Activated gamma-delta T cell (primary cell): ENCODE measurements around the gene BMP3.

Experiments used
- DNase-seq: peaks from one replicate; lab custom pipeline; 2025; lab: John Stamatoyannopoulos, UW

Gene BMP3

DNA sequence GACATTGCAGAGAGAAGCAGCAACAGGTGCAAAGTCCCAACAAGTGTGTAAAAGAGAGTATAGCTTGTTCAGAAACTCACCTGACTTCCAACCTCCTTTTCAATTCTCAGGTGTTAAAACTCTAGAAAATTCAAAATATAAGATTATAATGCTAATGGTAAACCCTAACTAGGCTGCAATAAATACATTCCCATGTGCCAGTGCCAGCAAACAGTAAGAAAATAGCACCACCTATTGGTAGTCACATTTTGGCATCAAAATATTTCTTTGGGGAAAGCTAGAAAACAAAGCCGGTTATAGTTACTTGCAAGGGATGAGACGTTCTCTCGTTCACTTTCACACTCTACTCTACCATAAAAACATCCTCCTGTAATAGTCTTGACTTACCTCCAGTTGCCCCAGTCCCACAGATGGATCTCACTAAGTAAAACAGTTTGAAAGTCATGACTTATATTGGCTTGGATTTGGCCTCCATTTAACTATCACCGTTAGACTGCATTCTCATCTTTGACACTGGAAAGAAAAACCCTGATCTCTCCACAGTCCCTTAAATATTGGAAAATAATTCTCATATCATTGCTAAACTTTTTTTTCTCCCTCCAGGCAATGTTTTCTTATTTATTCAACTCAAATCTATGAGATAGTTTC, 9.6 kb downstream of the BMP3 start:
- no peak for DNase-seq

DNA sequence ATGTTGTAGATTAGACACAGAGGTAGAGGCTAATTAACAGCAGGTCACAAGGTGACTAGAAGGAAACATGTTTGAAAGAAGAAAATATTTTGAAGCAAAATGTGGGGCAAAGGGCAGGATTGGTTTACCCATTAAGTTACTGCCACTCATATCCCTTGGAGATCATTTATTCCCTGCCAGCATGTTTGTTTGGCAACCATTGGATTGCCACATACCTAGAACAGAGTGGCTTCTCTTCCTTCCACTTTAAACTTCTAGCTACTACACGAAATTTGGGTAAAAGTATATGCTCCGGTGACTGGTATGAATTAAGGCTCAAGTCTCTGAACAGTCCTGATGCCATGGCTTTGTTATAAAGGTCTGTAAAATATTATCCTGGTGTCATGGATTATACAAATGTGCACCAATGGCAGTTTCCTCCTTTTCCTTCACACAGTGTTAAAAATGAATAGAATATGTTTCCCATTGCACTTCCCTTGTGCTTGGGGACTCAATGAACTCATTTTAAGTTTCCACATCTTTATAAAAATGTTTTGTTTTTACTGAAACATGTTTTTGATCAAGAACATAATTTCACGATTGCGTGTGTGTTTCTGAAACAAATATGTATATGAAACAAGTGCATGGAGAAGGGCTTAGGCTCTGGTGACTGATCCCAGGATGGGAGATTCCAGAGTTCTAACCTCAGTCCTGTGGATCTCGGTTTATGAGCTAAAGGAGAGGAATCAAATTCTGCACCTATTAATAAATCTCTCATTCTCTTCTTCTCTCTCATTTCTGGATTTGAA, 12.3 kb downstream of the BMP3 start:
- DNase-seq, result no peak

DNA sequence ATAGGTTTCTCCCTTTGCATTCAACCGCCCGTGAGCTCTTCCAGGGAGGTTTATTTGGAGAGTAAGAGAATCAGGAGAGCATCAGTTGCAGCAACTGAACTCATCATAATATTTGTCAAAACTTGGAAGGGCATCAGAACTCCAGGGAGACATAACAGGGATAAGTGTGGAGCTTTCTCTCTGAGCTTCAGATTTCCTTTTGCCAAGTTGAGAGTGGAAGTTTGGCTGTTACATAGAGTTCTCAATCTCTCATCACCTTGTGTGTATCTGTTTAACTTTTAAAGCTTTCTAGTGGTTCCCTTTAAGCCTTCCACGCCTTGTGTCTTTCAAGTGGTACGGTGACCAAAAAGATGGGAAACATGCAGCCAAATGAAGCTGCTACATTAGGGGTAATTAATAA, 18.8 kb downstream of the BMP3 start:
- DNase-seq, result no peak

DNA sequence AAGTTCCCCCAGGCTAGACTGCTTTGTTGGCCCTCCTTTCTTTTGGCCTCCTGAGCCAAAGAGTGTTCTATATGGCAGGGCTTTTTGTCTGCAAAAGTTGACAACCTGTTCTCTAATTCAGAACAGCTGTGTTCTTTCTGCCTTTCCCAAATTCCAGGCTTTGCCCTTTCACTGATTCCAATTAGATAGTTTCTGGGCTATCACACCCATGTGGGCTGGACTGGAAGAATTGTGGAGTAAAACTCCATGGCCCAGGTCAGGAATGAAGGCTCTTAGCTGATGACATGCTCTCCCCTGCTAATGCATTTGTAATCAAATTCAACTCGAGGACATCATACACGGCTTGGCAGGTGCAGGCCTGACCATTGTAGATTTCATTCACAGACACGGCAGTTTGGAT, 19.4 kb downstream of the BMP3 start:
- no peak for DNase-seq

DNA sequence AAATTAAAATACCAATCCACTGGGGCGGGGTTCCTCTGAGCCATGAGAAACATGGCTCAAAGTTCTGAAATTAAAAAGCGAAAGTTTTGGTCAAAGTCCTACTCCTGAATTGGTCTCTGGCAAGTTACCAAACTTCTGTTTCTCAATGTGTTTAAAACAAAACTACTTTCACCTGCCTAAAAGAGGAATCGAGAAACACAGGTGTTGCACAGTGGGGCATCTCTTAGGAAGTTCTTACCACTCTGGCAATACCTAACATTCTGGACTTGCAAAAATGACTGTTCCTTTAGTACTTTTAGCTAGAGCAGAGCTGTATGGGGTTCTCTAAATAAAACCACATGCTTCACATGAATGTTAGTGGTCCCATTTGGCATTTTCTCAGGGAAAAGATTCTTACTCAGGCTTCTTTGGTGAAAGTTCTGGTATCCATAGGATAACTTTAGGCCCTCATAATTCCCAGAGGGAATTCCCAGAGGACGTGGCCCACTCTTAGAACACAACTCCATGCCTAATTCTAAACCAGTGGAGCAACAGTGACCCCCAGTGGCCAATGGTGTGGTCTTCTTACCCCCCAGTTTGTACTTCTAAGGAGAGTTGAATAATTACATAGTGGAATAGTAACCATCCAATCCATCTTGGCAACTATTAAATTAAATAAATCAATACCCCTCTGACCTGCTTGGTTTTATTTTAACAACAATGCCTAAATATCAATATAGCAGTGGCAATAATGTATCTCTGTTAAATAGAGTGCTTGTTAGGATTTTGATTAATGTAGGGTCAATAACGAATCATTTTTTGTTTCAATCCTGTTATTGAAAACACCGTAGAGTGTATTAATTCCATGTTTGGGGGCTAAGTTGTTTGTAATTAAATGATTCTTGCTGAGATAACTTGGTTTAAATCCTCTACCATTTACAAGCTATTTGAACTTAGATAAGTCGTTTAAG, 21.9 kb downstream of the BMP3 start:
- no peak for DNase-seq

DNA sequence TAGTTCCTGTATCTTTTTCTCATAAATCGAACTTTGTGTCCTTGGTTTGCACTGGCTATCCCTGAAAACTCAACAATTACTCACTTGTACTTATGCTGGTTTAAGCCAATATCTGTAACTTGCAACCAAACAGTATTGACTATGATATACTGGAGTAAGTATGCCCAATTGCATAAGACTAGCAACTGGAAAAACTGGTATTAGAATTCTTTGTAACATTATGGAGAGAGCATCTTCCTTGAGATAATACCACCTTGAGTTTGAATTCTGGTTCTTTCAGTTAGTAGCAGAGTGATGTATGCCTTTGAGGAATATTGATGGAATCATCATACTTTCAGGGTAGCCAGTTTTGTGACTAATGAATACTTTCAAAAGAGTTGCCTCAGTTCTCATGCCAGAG, 28.1 kb downstream of the BMP3 start:
- no peak for DNase-seq

DNA sequence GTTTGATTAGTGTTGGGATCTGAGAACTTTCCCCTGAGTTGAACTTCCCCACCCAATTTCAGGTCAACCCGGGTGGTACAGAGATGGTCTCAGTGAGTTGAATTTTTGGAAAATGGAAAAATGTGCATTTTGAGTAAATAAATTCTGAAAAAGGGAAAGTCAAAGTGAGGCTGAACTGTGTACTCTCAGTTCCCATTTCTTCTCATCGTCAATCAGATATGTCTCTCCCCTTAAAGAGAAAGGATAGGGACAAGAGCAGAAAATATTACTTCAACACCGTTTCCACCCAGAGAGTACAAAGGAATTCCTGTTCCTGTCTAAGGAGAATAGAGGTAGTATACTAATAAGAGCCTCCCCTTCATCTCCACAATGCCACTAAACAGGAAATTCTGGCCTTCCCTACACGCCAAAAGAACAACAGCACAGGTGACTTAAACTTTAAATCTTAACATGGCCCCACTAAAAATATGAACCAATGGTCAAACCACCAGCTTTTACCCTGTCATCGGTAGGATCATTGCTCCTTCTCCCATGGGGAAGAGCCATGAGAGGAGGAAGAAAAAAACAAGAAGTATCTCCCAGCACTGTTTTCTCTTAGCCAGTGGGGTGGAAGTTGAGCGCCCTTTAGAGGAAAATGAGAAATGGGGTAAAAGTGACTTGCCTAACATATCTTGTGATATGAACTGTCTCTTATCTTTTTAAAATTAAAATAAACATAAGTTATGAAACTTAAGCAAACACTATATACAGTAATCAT, 30.3 kb downstream of the BMP3 start:
- DNase-seq, result no peak

DNA sequence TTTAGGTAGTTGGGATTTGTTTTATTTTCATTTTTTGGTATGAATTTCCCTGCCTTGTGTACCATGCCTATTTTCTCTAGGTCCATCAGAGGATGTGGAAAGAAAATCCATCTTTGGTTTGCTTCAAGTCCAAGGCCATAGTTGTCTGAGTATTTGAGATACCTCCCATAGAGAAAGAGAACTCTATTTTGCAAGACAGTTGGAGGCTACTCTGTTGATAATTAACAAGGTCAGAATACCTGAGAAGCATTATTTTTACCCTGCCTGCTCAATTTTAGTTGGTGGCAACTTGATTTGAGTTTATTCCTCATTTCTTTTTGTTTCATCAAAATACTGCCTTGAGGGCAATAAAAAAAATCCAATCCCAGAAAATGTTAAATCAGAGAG, 30.8 kb downstream of the BMP3 start:
- DNase-seq, result no peak

DNA sequence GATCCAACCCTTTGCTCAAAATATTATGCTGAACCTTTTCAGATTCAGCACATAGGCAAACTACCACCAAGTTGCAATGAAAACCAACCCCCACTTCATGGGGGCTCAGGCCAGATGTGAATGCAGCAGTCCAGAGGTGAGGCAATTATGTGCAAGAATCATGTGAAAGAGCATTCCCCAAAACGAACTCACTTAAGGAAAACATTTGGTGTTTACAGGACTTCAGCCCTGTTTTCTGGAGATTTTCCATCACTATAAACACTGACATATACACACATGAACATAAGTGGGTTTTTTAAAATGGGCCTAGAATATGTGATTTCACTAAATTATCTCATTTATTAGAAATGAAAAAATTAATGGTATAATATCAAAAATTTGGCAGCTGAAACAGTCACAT, 31.5 kb downstream of the BMP3 start:
- DNase-seq, result no peak

DNA sequence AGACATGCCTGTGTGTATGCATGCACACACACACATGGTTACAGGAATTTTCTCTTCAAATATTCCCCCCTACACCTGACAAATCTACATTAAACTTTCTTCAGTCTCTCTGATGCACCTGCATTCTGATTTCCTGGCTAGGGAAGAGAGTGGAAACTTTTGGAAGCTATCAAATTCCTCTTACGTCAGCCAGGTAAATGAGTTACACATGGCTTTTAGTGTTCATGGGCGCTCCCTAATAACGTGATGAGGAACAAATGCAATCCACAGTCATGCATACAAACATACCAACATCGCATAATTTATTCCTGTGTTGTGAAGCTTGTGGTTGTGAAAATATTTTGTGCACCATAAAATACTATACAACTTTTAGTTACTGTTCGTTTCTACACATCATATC, 34.9 kb downstream of the BMP3 start:
- DNase-seq, result no peak

DNA sequence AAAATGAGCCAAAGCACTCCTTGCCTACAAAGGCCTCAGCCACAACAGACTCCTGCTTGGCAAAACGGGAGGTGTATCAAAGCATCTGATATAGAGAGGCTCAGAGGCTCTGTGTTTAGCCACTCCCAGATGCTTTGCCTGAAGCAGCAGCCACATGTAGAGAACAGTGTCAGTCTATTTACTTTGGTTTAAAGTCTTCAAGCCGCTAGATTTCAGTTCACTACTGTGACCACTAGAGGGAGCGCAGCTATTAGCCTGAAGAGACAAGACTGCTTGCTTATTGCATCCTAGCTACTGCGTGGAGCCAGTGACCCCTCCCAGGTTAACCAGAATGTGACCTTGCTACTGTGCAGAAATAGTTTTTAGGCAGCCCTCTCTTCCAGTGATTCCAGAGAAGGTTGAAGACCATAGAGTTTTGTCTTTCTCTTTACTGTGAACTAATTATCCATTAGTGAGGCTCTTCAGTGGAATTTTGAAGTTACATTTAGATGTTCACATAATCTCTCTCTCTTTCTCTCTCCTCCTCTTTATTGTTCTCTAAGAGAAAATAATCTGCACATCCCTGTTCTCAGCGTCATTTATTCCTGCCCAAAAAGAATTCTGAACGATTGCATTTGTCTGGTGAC, 39.3 kb downstream of the BMP3 start:
- DNase-seq, result no peak

DNA sequence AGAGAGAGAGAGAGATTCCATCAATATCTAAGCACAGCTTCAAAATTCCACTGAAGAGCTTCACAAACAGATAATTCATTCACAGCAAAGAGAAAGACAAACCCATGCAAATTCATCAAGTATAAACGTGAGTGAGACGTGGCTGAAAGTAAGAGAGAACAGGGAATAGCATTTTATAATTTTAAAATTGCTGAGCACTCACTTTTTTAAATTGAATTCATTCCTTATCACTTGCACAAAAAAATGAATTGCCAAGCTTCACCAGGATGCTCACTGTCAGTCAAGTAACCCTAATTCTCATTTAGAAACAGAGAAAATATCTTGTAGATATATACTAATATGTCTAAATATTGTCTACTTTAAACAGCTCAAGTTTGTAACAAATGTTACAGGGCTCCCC, 40.5 kb downstream of the BMP3 start:
- no peak for DNase-seq

DNA sequence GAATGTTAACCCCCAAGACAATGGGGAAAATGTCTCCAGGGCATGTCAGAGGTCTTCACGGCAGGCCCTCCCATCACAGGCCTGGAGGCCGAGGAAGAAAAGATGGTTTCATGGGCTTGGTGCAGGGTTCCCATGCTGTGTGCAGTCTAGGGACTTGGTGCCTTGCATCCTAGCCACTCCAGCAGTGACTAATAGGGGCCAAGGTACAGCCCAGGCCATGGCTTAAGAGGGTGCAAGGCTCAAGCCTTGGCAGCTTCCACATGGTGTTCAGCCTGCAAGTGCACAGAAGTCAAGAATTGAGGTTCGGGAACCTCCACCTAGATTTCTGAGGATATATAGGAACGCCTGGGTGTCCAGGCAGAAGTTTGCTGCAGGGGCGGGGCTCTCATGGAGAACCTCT, 50.6 kb downstream of the BMP3 start:
- DNase-seq, result no peak

DNA sequence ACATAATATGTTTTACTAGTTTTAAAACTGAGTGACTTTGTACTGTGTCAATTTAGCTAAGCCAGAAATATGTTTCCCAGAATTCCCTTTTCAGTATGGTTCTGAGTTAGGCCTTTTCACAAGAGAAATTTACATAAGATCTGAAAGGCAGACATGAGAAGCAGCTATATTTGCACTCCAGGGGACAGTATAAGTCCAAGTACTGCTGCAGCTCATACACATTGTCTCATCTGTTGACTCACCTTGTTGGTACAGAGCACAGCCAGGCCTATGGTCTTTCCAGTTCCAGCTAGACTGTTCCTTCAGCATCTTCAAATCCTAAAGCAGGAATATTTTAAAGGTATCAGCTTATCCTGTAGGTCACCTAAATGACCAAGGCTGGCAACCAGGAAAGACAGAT, 53.5 kb downstream of the BMP3 start:
- no peak for DNase-seq

DNA sequence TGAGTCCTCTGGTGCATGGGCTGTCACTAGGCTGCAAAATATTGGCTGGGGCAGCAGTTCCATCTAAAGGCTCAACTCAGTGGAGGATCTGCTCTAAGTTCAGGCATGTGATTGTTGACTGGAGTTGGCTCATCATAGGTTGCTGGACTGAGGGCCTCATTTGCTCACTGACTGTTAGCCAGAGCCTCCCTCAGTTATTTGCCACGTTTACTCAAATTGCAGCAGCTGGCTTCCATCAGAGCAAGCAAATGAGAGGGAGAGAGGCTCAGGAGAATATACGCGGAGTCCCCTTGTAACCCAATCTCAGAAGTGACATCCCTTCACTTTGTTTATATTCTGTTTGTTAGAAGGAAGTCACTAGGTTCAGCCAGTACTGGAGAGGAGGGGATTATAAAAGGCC, 54.1 kb downstream of the BMP3 start:
- DNase-seq, result no peak

DNA sequence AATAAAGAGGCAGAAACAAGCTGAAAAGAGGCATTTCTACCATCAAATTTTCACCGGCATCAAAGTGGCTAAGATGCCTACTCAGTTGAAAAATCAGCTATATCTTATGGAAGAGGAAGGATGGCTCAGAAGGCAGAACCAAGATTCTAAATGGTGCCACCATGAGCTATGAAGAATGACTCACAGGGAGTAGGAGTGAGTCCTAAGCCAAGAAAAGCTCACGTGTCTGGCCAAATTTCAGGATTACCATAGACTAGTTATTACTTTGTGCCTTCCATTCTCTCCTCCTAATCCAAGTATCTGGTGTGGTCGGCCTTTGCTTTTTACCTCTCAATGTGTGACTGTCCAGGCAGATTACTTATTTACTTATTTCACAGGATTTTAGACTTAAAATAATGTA, 54.8 kb downstream of the BMP3 start:
- DNase-seq, result no peak

DNA sequence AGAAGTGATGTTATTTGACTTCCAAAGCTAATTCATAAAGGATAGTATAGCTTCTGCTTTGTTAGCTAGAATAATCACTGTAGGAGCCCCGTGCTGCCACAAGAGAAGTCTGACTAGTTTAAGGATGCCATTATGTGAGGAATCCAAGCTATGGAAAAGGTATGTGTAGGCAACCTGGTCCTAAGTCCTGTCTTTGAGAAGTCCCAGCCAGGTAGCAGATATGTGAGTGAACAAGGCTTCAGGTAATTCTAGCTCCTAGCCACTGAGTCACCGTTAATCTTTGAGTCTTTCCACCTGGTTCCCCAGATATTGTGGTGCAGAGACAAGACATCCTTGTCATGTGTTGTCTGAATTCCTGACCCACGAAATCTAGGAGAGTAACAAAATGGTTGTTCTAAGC, 55.5 kb downstream of the BMP3 start:
- no peak for DNase-seq

DNA sequence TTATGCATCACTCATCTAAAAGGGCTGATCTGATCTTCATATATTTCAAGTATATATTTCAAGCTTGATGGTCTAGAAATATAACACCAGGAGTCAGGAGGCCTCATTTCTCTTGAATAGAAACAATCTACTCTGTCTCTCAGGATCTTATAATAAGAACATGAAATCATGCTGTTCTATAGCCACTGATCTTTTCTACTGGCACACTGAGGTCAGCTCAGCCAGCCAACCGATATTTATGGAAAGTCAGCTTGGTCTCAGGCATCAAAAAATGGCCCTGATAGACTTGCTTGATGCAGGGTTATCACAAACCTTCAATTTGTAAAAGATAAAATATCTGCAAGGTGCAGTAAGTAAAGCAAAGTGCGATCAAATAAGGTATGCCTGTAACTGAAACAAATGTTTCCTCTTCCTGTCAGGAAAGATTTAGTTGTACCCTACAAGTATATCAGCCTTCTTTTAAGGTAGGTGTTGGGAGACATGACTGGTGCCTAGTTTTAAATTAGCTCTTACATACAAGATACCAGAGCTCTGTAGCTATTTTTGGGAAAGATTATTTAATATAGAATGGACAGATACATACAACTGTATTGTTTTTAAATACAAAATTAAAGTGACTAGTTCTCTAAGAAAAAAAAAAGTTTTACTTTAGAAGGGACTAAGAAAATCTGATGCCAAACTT, 63.4 kb downstream of the BMP3 start:
- no peak for DNase-seq

DNA sequence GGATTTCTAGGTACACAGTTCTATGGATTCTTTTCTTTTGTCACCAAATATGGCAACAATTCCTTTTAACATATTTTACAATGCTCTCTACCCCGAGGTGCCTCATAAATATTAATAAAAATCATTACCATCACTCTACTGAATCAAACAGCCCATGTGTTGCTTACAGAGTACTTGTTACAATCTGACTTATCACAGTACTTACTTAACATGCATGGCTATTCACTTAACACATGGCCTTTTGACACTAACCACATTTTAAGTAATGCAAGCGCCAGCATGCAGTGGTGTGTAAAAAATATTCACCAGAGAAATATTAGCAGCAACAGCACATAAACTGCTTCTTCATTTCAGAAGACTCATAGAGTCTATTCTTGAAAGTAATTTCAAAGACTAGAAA, 64.9 kb downstream of the BMP3 start:
- DNase-seq, result no peak

DNA sequence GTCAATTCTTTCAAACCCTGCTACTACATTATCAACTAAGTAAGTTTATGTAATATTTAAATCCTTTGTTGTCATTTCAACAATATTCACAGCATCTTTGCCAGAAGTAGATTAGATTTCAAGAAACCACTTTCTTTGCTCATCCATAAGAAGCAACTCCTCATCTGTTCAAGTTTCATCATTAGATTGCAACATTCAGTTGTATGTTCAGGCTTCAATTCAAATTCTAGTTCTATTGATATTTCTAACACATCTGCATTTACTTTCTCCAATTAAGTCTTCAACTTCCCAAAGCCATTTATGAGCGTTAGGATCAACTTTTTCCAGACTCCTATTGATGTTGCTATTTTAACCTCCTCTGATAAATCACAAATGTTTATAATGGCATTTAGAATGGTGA, 66.1 kb downstream of the BMP3 start:
- DNase-seq, result no peak

DNA sequence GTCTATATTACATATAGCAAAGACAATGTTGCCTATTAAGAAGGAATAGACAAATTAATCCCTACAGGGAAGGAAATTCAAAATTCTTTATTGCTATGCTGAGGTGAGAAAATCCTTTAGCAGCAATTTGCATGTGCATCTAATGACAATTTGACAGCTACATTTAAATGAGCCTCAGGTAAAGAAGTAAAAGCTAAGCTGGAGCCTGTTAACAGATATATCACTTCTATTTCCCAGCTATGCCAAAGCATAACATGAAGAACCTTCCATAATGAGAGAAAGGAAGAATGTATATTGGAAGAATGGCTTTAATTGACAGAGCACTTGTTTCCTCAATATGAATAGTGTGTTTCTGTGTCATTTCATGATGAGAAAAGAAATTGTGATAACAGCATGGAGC, 71.6 kb downstream of the BMP3 start:
- no peak for DNase-seq
